Activated CD4-positive, alpha-beta T cell treated with anti-CD3 and anti-CD28 coated beads for 24 hours (primary cell): Measurements from ENCODE around the gene UBE4B.
"Not testable (repeated sequence)": the region's sequence is repeated elsewhere in the genome, so short reads cannot be mapped to it uniquely, and the experiment has no call there.

Source experiments
- DNase-seq, 2 donors: peaks; one replicate each; pipeline ENCODE4 v3.0.0-alpha.2; 2020; ENCODE audit warnings: low read depth in 2 of 2

The UBE4B gene

GRCh38 chr1:10032590-10033358 lies at the start of gene UBE4B:
Gene UBE4B, plus strand, starts transcription at chr1:10032958. Its CDS starts 713 bp downstream, at chr1:10033671.
- peak; percentile 96 to 98 for DNase-seq

- no peak for DNase-seq
Observed at GRCh38 chr1:9984253-9984652, 48.5 kb upstream of the UBE4B start.

- no peak for DNase-seq
Observed at GRCh38 chr1:9985001-9985400, 47.8 kb upstream of the UBE4B start.

GRCh38 chr1:9989773-9990172 lies 43.0 kb upstream of the UBE4B start:
- DNase-seq, result no peak

DNA sequence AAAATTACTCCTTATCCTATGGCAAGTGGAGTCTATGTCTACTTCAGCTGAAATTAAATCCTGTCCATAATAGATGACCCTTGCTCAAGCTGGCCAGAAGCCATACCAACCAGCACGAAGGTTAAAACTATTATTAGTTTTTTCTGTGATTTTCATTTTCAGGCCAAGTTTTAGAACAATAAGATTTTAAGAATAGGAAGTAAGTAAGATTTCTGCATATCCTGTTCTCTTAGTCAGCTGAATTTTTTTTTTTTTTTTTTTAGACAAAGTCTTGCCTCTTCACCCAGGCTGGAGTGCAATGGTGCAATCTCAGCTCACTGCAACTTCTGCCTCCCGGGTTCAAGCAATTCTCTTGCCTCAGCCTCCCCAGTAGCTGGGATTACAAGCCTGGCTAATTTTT lies 41.8 kb upstream of the UBE4B start:
- DNase-seq, result no peak

DNA sequence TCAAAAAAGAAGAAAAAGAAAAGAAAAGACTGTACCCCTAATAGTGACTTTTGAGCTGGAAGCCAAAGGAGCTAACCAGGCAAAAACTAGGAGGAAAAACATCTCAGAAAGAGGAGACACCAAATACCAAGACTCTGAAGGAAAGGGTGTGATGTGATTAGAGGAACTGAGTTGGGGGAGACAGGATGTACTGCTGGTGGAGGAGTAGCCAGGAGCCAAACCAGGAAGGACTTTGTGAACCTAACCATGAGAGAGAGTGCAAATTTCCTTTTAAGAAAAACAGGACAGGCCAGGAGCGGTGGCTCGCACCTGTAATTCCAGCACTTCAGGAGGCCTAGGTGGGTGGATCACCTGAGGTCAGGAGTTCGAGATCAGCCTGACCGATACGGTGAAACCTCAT lies 39.8 kb upstream of the UBE4B start:
- DNase-seq, result no peak

DNA sequence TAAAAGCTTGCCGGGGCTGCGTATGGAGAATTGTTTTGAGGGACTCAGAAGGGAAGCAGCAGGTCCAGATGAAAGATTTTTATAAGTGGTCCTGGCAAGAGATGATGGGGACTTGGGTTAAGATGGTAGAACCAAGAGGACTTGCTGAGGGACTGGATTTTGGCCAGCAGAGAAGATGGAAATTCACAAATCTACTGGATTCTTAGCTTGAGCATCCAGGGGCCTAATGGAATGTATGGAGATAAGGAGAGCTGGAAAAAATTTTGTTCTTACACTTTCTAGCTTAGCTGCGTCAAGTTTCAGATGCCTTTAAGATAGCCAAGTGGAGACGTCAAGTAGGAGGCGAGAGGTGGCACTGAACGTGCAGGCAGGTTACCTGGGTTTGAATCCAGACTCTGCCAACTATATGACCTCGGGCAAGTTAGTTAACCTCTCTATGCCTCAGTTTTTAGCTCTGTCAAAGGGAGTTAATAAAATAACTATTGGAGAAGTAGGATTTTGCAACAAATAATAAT lies 39.1 kb upstream of the UBE4B start:
- DNase-seq, result no peak

- DNase-seq, result no peak
Observed at GRCh38 chr1:9996624-9997582, 35.9 kb upstream of the UBE4B start, which contains the start of gene RBP7. Gene RBP7, plus strand, starts transcription at chr1:9997228. Its CDS starts 31 bp downstream, at chr1:9997259.

GRCh38 chr1:10001016-10001665 lies 31.6 kb upstream of the UBE4B start:
- DNase-seq, result no peak

GRCh38 chr1:10005248-10005647 lies 27.5 kb upstream of the UBE4B start:
- not testable (repeated sequence) for DNase-seq

- no peak for DNase-seq
Observed at GRCh38 chr1:10007169-10007568, 25.6 kb upstream of the UBE4B start.

- no peak for DNase-seq
Observed at GRCh38 chr1:10014016-10014415, 18.7 kb upstream of the UBE4B start.

- no peak for DNase-seq
Observed at GRCh38 chr1:10019561-10019960, 13.2 kb upstream of the UBE4B start.

- DNase-seq, result no peak
Observed at GRCh38 chr1:10020086-10020485, 12.7 kb upstream of the UBE4B start.

GRCh38 chr1:10020678-10021077 lies 12.1 kb upstream of the UBE4B start:
- not testable (repeated sequence) for DNase-seq

DNA sequence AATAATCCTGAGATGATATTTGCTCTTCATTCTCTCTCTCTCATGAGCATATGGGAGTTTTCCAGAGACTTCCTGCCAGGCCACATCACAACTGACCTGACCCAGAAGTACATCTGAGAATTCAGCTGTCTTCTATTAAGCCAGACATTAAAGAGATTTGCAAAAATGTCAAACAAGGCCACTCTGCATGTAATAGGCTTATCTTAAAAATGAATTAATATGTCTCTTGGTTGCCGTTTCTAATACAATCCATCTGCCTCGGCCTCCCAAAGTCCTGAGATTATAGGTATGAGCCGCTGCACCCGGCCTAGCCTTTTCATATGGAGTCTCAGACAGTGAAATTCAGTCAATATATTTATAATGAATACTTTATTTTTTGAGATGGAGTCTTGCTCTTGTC lies 10.8 kb upstream of the UBE4B start:
- not testable (repeated sequence) for DNase-seq

- no peak for DNase-seq
Observed at GRCh38 chr1:10022656-10023055, 10.1 kb upstream of the UBE4B start.

GRCh38 chr1:10025354-10025753 lies 7.4 kb upstream of the UBE4B start:
- no peak for DNase-seq

- no peak for DNase-seq
Observed at GRCh38 chr1:10027027-10027426, 5.7 kb upstream of the UBE4B start.

GRCh38 chr1:10028956-10029500 lies 3.7 kb upstream of the UBE4B start:
- DNase-seq, result not testable (repeated sequence)

DNA sequence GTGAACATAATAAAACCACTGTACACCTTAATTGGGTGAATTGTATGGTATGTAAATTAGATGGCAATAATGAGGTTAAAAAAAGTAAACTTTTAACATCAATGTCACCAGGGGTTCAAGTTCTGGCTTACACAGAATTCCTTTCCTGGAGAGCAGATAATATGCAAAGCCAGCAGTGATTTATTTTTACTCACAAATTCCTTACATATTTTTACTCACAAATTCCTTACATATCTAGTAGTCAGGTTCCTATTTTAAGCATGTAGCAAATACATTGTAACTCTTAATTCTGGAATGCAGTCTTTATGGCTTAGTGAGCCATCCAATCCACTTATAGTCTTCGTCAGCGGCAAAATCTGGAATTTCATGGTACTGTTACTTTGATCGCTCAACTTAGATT lies 1.3 kb upstream of the UBE4B start:
- DNase-seq, result no peak
